Measurements from ENCODE around the gene NFILZ.

DNA sequence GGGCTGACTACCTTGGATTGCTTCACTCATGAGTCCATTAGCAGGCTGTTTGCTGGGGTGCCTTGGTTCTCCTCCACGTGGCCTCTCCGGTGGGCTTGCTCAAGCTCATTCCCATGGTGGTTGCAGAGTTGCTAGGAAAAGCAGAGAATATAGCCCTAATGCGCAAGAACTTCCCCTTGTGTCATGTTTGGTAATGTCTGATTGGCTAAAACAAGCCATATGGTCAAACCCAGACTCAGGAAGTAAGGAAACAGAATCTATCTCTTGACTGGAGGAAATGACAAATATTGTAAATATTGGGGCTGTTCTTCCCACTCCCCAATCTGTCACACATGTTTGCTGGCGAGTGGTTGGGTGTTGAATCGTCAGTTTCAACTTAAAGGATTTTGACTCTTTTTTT lies 12.1 kb downstream of the NFILZ start:
- TF ChIP-seq BHLHE40 (IDR thresholded peaks at IDR 0.05; ENCODE audit: borderline replicate concordance) (no peak), FOXM1 (IDR thresholded peaks at IDR 0.05; ENCODE audit: borderline replicate concordance) (no peak), ELF4 (IDR thresholded peaks at IDR 0.05) (no peak), FOXA1 (IDR thresholded peaks at IDR 0.05) (no peak), L3MBTL2 (conservative IDR thresholded peaks at IDR 0.05) (no peak), NFRKB (IDR thresholded peaks at IDR 0.05) (no peak), CTBP1 (IDR thresholded peaks at IDR 0.05; ENCODE audit: borderline replicate concordance) (no peak), ZNF384 (IDR thresholded peaks at IDR 0.05) (no peak), SUZ12 (IDR thresholded peaks at IDR 0.05) (no peak), SP1 (IDR thresholded peaks at IDR 0.05) (no peak)
